HG02763 (cell line): ENCODE data around the gene COL4A4.
A peak's percentile ranks its signal among the peaks of the same experiment; 100 is the strongest.
"Not testable (repeated sequence)": the region's sequence is repeated elsewhere in the genome, so short reads cannot be mapped to it uniquely, and the experiment has no call there.

Experiments
- ATAC-seq: cut with Tn5 transposase; IDR thresholded peaks from one replicate; pipeline ENCODE4 v1.9.1; 2021; ENCODE audit warnings: mild to moderate bottlenecking, moderate library complexity; ENCODE audit not compliant: unreplicated experiment

COL4A4 gene

DNA sequence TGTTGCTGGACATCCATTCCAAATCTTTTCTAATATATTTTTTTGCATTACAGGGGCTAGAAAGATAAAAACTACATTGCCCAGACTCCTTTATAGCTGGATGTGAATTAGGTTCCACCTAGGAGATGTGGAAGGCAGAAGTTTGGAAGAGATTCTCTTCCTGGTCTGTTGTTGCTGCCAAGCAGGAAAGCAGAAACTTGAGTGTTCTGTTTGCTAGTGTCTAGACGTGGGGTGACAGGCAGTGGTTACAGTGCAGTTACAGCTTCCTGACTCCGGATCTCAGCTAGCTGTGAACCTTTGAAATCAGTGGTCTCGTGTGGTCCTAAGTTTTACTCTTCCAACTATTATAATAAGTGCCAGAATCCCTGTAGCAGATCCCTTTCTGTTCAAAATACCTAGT is 46.2 kb downstream of the COL4A4 start:
- no peak for ATAC-seq

GRCh38 chr2:227117027-227117426 is 47.0 kb downstream of the COL4A4 start:
- no peak for ATAC-seq

- no peak for ATAC-seq
Observed at GRCh38 chr2:227115761-227116160, 48.2 kb downstream of the COL4A4 start.

GRCh38 chr2:227106845-227107759 is 56.9 kb downstream of the COL4A4 start:
- ATAC-seq: no peak

- ATAC-seq: no peak
Observed at GRCh38 chr2:227103583-227103982, 60.4 kb downstream of the COL4A4 start.

- ATAC-seq: no peak
Observed at GRCh38 chr2:227099340-227099739, 64.7 kb downstream of the COL4A4 start.

GRCh38 chr2:227098162-227098515 is 65.9 kb downstream of the COL4A4 start:
- no peak for ATAC-seq

- no peak for ATAC-seq
Observed at GRCh38 chr2:227097495-227098161, 66.4 kb downstream of the COL4A4 start.

- no peak for ATAC-seq
Observed at GRCh38 chr2:227095346-227095745, 68.7 kb downstream of the COL4A4 start.

- ATAC-seq: peak; percentile 91
Observed at GRCh38 chr2:227082286-227082685, 81.7 kb downstream of the COL4A4 start.

GRCh38 chr2:227079726-227080125 is 84.3 kb downstream of the COL4A4 start:
- no peak for ATAC-seq

DNA sequence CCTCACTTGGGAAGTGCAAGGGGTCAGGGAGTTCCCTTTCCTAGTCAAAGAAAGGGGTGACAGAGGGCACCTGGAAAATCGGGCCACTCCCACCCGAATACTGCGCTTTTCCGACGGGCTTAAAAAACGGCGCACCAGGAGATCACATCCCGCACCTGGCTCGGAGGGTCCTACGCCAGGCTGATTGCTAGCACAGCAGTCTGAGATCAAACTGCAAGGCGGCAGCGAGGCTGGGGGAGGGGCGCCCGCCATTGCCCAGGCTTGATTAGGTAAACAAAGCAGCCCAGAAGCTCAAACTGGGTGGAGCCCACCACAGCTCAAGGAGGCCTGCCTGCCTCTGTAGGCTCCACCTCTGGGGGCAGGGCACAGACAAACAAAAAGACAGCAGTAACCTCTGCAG is 98.9 kb downstream of the COL4A4 start:
- not testable (repeated sequence) for ATAC-seq

DNA sequence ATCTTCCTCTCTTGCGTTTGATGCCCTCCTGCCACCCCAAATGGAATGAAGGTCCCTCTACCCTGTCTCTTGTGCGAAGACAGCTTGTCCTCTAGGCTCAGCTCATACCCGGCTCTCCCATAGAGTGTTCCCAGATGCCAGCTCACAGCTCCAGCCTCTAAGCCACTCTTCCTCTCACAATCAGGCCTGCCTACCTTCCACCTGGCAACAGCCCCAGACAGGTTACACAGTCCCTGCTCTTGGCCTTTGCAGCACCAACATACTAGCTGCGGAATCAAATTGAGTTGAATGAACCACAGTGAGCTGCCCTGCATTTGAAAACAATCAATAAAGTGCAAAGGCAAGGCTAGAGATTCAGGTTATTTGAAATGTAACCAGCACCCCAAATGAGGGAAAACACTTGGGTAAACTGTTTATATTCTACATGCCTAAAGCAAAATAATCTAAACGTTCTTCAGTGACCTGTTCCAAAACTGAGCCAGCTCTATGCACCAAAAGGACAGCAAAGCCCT is 105.1 kb downstream of the COL4A4 start:
- no peak for ATAC-seq

DNA sequence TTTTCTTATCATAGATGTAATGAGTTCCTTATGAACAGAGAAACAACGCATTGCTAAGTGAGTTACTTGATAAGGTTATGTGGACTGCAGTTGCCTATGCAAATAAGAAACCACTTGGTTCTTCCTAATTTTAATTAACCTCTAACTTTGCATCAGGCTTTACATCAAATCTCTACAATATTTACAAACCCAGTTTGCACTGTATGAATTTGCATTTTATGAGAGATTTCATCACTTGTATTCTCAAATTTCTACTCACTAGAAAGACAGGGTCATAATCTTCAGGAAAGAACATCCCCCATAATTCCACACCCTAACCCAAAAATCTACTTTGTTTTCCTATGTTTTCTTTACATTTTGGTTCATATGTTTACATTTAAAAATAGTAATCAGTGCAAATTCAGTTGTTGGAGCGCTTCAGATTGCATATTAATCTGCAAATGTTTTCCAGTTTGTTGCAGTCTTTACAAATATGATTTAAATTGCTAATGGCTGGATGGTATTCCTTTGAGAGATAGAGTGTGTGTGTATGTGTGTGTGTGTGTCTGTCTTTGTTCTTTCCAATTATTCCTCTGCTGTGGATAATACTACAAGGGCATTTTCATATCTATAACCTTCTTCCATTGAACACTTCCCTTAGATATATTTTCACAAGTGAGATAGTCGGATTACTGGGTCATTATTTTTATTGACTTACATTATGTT is 106.1 kb downstream of the COL4A4 start:
- no peak for ATAC-seq

GRCh38 chr2:227057060-227057459 is 106.9 kb downstream of the COL4A4 start:
- ATAC-seq: no peak

DNA sequence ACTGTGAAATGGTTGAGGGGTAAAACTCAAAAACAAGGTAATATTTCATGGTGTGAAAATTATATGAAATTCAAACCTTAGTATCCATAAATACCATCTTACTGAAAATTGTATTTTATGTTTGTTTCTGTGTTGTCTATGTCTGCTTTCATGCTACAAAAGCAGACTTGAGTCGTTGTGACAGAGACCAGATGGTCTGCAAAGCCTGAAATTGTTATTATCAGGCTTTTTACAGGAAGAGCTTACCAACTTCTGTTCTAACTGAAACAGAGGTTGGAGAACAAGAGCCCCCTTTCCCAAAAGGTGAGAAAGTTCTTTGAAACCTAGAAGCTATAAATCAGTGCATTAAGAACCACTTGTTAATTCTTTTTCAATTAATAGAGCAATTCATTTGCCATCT is 110.0 kb downstream of the COL4A4 start:
- ATAC-seq: no peak

DNA sequence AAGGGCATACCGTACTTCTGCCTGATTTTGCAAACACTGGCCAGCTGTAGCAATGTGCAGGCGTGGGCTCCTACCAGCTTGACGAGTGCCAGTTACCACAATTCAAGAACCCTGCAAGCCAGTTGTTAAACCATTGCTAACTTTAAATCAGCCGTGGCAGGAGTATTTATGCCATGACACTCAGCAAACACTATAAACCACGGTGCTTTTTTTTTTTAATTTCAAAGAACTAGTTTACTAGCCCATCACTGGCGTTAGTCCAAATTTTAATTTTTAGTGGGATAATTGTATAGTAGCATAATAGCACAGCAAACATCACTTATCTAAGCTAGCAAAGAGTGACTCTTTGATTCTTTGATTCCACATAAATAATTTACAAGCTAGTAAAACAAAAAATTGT is 111.1 kb downstream of the COL4A4 start:
- ATAC-seq: no peak

DNA sequence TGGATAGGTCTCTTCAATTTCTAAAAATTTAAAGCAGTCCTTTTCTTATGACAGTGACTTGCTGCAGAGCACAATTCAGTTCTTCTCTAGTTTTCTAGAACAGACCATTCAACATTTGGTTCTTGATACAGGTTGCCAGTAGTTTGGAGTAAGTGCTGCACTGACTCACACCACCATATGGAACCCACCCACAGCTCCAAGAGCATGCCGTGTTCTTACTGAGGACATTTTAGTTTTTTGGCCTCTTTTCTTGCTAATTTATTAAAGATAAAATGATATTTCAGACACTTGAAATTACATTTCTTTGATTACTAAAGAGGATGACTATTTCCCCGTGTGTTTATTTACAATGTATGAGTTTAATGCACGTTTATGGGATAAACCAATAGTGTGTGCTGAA is 120.0 kb downstream of the COL4A4 start:
- ATAC-seq: no peak

DNA sequence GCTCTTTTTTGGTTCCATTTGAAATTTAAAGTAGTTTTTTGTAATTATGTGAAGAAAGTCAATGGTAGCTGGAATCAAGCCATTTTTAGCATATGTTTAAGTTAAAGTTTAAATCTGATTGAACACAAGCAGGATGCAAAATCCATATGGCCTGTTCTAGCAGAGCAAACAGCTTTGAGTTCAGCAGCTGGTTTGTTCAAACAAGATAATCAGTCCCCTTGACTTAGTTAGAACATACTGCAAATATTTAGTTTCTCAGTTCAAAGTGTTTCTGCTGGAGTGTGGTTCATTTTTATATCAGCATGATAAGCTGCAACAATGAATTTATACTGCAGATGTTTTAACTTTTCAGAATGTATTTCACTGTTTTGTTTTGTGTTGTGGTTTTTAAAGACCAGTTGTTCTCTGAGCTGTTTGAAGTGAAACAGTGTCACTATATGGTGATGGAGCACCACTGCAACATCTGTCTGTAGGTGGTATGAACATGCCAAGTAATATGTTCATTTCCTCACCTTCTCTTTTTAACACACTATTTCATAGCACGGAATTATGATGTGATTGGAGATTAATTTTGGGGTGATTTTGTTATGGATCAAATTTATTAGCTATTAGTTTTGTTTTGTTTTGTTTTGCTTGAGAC is 125.3 kb downstream of the COL4A4 start:
- no peak for ATAC-seq

- ATAC-seq: no peak
Observed at GRCh38 chr2:227036527-227036926, 127.5 kb downstream of the COL4A4 start.
